Vagina (tissue), 2 donors: ENCODE data around the gene TRIM44.

Experiments used
- CTCF ChIP-seq, 3 experiments: fragments of 450-650 bp in 2 of 3; fragments of 200-600 bp in 1 of 3; sonication (generic) in 1 of 3; IDR thresholded peaks; one replicate each; pipeline ENCODE4 v1.5.1; 2017 to 2019; ENCODE audit warnings: antibody characterized with exemption in 3 of 3, mild to moderate bottlenecking in 2 of 3, moderate library complexity in 2 of 3
- POLR2AphosphoS5 ChIP-seq, 2 donors: sonication (generic); formaldehyde crosslinking; IDR thresholded peaks; one replicate each; pipeline ENCODE4 v1.9.0; 2017; ENCODE audit warnings: antibody characterized with exemption in 2 of 2, mild to moderate bottlenecking in 2 of 2, low read depth in 1 of 2; ENCODE audit not compliant: insufficient read depth in 1 of 2

DNA sequence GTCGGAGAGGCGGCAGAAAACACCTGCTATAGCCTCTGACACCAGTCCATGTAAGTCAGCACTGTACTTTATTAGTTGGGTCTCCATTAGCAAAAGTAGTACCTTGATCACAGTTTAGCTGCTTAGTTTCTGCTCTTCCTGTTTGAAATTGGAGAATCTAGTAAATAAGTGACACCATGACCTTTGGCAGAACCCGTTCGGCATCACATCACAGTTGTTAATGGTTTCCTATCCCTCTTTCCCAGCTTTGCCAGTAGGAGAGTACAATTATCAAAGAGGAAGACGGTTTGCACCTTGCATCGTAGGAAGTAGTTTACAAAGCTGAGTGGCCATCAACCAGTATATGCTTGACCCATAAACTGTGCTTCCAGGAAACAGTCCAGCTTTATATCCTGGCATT lies 101.8 kb downstream of the TRIM44 start:
- TF ChIP-seq CTCF (IDR thresholded peaks at IDR 0.05) (no peak), POLR2AphosphoS5 (IDR thresholded peaks at IDR 0.05; ENCODE audit: insufficient read depth in 1 of 2, low read depth in 1 of 2) (no peak)
